ENCODE measurements around the gene TGFBI. TPM values are rescaled to one million over a fixed set of nuclear protein-coding genes. Genes with fewer than 3 reads are reported as not detected.

The TGFBI gene
- total and polyA plus RNA-seq, 2 donors from 2014 or later, result 36.4 to 78.5 TPM

DNA sequence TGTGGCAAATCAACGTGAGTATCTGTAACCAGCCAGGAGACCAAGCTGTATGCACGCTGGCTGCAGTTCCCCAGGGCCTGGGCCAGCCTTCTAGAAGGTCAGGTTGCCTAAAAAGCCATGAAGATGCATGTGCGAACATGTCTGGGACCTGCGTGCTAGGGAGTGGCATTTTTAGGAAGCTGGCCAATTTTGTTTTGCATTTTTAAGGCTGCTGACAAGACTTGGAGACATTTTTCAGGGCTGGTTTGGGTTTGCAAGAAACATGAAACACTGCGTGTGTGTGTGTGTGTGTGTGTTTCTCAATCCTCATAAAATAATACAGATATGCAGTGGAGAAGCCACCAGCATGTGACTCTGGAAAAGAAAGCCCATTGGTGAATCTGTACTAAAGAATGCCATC, 5.1 kb downstream of the TGFBI start:
- no peak overlapping the region for H3K4me3 ChIP-seq (ENCODE audit: low read length in 3 of 3)
- FAIRE-seq, result no peak
- no peak overlapping the region for H3K27ac ChIP-seq (ENCODE audit: low read depth in 2 of 2, low read length in 2 of 2)
- H3K27me3 ChIP-seq (ENCODE audit: control insufficient read depth, insufficient read depth, low read length), result no peaks in the 10 kb centered on the region
- peaks cover 0 to 2% (median 0%) of the 10 kb centered on the region in 3 donors for H3K4me1 ChIP-seq (ENCODE audit: control insufficient read depth in 2 of 3, insufficient read depth in 2 of 3, low read depth in 1 of 3, low read length in 3 of 3)
- intact Hi-C loops (cut with DNase I), result no loop called here
- TF ChIP-seq, protein P1, sequence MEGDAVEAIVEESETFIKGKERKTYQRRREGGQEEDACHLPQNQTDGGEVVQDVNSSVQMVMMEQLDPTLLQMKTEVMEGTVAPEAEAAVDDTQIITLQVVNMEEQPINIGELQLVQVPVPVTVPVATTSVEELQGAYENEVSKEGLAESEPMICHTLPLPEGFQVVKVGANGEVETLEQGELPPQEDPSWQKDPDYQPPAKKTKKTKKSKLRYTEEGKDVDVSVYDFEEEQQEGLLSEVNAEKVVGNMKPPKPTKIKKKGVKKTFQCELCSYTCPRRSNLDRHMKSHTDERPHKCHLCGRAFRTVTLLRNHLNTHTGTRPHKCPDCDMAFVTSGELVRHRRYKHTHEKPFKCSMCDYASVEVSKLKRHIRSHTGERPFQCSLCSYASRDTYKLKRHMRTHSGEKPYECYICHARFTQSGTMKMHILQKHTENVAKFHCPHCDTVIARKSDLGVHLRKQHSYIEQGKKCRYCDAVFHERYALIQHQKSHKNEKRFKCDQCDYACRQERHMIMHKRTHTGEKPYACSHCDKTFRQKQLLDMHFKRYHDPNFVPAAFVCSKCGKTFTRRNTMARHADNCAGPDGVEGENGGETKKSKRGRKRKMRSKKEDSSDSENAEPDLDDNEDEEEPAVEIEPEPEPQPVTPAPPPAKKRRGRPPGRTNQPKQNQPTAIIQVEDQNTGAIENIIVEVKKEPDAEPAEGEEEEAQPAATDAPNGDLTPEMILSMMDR (IDR thresholded peaks at IDR 0.05; ENCODE audit: borderline replicate concordance, extremely low read depth, insufficient read depth), result no peak
- no peak overlapping the region for H3K9ac ChIP-seq (ENCODE audit: low read length in 3 of 3)
- no peaks in the 10 kb centered on the region for H3K9me3 ChIP-seq (ENCODE audit: control insufficient read depth in 2 of 3, insufficient read depth in 1 of 3, low read length in 3 of 3)
- DNase-seq, result no peak
- no peaks in the 10 kb centered on the region for H3K36me3 ChIP-seq (ENCODE audit: control insufficient read depth in 2 of 3, insufficient read depth in 3 of 3, low read length in 3 of 3)

DNA sequence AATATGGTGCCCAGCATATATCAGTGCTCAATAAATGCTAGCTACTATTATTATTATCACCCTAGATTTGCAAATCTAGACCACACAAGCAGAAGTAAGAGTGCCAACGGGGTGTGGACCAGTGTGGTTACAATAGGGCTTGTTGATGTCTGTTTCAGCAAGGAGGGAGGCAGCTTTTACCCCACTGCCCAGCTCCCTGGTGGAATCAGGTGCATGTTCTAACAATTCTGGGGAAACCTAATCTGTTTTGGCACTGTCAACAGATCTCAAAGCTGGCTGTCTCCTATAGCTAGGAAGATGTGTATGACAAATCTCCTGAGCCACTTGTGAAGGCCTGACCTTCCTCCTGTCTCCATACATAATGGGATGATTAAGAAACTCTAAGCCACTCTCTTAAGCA, 5.7 kb downstream of the TGFBI start:
- intact Hi-C loops (cut with DNase I), result no loop called here
- TF ChIP-seq, protein P1 (IDR thresholded peaks at IDR 0.05; ENCODE audit: borderline replicate concordance, extremely low read depth, insufficient read depth), result no peak
- no peak for DNase-seq
- no peak for FAIRE-seq
- Histone ChIP-seq H3K27ac (ENCODE audit: low read depth in 2 of 2, low read length in 2 of 2) (no peak overlapping the region), H3K9ac (ENCODE audit: low read length in 3 of 3) (no peak overlapping the region), H3K9me3 (ENCODE audit: control insufficient read depth in 2 of 3, insufficient read depth in 1 of 3, low read length in 3 of 3) (no peaks in the 10 kb centered on the region), H3K4me3 (ENCODE audit: low read length in 3 of 3) (no peak overlapping the region), H3K36me3 (ENCODE audit: control insufficient read depth in 2 of 3, insufficient read depth in 3 of 3, low read length in 3 of 3) (no peaks in the 10 kb centered on the region), H3K27me3 (ENCODE audit: control insufficient read depth, insufficient read depth, low read length) (no peaks in the 10 kb centered on the region), H3K4me1 (ENCODE audit: control insufficient read depth in 2 of 3, insufficient read depth in 2 of 3, low read depth in 1 of 3, low read length in 3 of 3) (no peaks in the 10 kb centered on the region)

DNA sequence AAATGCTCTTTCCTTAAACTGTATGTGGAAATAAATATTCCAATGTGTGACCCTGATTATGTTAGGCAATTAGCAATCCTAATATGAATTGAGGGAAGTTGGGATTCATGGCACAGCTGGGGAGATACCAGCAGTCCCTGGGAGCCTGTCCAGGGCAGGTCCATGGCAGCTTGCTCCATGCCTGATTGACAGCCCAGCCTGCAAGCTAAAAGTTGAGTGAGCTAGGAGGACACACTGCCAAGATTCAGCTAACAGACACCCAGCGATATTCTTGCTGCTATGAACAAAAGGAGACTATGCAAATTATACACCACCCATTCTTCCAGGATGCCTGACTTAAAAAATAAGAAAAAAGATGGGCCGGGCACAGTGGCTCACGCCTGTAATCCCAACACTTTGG, 6.2 kb downstream of the TGFBI start:
- TF ChIP-seq, protein P1 (IDR thresholded peaks at IDR 0.05; ENCODE audit: borderline replicate concordance, extremely low read depth, insufficient read depth), result no peak
- no peak for FAIRE-seq
- no peak for DNase-seq
- intact Hi-C loops (cut with DNase I), result no loop called here
- Histone ChIP-seq H3K9ac (ENCODE audit: low read length in 3 of 3) (no peak overlapping the region), H3K27ac (ENCODE audit: low read depth in 2 of 2, low read length in 2 of 2) (no peak overlapping the region), H3K4me1 (ENCODE audit: control insufficient read depth in 2 of 3, insufficient read depth in 2 of 3, low read depth in 1 of 3, low read length in 3 of 3) (no peaks in the 10 kb centered on the region), H3K9me3 (ENCODE audit: control insufficient read depth in 2 of 3, insufficient read depth in 1 of 3, low read length in 3 of 3) (no peaks in the 10 kb centered on the region), H3K27me3 (ENCODE audit: control insufficient read depth, insufficient read depth, low read length) (no peaks in the 10 kb centered on the region), H3K36me3 (ENCODE audit: control insufficient read depth in 2 of 3, insufficient read depth in 3 of 3, low read length in 3 of 3) (no peaks in the 10 kb centered on the region), H3K4me3 (ENCODE audit: low read length in 3 of 3) (no peak overlapping the region)

DNA sequence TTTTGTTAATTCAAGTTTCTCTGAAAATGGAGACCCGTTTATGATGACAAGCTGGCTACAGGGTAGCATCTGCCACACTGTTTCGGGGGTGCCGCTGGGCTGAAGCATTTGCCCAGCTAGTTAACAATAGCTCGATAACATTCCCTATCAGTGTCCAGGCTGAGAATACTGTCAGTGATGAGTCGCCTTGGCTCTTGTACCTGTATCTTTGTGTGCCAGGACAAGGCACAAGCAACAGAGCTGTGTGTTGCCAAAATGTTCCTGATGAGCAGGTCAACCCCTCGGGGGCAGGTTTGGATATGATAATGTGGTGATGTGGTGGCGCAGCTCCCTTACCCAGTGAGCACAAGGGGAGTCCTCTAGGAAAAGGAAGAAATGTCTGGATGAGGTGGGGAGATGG, 7.0 kb downstream of the TGFBI start:
- no peak overlapping the region for H3K27ac ChIP-seq (ENCODE audit: low read depth in 2 of 2, low read length in 2 of 2)
- H3K4me3 ChIP-seq (ENCODE audit: low read length in 3 of 3), result no peak overlapping the region
- H3K9ac ChIP-seq (ENCODE audit: low read length in 3 of 3), result no peak overlapping the region
- H3K27me3 ChIP-seq (ENCODE audit: control insufficient read depth, insufficient read depth, low read length), result no peaks in the 10 kb centered on the region
- intact Hi-C loops (cut with DNase I), result no loop called here
- no peaks in the 10 kb centered on the region for H3K36me3 ChIP-seq (ENCODE audit: control insufficient read depth in 2 of 3, insufficient read depth in 3 of 3, low read length in 3 of 3)
- no peaks in the 10 kb centered on the region for H3K9me3 ChIP-seq (ENCODE audit: control insufficient read depth in 2 of 3, insufficient read depth in 1 of 3, low read length in 3 of 3)
- DNase-seq (no peak), FAIRE-seq (no peak)
- H3K4me1 ChIP-seq (ENCODE audit: control insufficient read depth in 2 of 3, insufficient read depth in 2 of 3, low read depth in 1 of 3, low read length in 3 of 3), result peaks cover 0 to 2% (median 0%) of the 10 kb centered on the region in 3 donors
- TF ChIP-seq, protein P1 (IDR thresholded peaks at IDR 0.05; ENCODE audit: borderline replicate concordance, extremely low read depth, insufficient read depth), result no peak
